Activated naive CD4-positive, alpha-beta T cell (primary cell): ENCODE measurements around the gene CALHM6.

Source experiments
- DNase-seq, 4 experiments: peaks; one replicate each; lab custom pipeline; 2025; lab: John Stamatoyannopoulos, UW

Gene CALHM6

DNA sequence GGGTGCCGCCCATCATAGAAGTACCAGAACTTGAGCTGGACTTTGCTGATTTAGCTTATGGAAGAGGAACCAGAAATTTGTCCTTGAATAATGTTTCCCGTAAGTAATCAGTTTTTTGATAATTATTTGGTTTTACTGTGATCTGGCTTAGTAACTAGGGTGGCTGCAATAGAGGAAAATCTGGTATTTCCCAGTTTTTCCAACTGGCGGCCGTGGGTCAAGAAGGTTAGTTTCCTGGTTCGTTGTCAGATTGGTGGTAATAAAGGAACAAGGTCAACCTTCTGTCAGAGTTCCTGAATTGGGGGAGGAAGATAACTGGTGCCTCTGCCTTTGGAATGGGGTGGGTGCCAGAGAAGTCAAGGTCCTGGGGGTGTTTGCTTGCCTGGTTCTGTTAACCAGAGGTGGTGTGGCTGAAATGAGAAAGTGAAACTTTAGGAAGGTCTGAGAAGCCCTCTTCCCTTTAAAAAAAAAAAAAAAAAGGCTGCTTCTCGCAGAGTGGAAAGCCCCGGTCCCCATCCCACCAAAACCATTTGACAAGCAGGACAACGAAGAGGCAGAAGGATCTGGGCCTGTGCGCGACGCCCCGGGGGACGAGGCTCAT is at the start of gene CALHM6:
Gene CALHM6, plus strand, starts transcription at position 45 of the 601 bp plus-strand sequence. Its CDS starts 555 bp downstream, at position 600.
- no peak for DNase-seq

DNA sequence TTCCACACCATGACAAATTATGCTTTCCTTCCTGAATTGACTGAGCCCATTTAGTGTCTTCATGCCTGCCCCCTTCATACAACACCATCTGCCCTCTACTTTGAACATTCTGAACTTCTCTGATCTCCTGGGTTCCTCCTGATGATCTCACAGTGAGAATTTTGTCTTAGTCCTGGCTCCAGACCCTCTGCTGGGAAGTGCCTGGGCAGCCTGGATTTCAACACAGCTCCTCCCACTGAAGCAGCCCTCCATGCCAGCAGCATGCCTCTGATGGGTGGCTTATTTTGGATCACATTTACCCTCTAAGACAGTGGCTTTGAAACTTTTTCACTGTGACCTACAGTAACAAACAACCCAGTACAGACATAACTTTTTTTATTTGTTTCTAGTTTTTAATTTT is 48.9 kb upstream of the CALHM6 start:
- DNase-seq, result no peak

DNA sequence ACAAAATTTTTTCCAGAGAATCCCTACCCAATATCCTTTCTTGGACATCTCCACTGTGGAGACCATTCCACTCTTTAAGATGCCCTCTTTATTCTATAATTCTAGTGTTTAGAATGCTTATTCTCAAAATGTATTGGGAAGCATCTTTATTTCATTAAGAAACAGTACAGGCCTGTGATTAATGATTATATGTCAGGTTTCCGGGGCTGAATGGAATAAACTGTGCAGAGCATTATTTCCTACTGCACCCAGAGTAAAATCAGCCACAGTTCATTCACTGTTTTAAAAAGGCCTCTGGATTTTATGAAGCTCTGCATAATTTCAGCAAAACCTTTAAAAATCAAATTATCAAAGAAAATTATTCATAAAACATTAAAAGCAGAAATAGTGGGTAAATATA is 47.8 kb upstream of the CALHM6 start:
- no peak for DNase-seq

DNA sequence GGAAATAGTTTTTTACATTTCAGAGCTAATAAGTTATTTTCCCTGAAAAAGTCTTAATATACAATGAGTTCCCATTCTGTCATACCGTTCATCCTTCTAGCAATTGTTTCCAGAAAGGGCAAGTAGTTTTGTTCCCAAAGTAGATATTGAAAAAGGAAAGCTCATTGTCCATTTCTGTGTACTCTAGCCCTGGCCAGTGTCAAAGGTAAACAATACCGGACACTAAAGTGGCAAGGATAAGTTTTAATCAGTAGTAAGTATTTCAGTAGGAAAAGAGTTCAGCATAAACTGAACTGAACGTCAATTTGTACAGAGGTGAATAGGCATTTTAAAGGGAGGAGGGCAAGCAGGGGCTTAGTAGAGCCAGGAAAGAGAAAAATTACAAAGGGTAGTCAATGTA is 43.5 kb upstream of the CALHM6 start:
- DNase-seq, result no peak

DNA sequence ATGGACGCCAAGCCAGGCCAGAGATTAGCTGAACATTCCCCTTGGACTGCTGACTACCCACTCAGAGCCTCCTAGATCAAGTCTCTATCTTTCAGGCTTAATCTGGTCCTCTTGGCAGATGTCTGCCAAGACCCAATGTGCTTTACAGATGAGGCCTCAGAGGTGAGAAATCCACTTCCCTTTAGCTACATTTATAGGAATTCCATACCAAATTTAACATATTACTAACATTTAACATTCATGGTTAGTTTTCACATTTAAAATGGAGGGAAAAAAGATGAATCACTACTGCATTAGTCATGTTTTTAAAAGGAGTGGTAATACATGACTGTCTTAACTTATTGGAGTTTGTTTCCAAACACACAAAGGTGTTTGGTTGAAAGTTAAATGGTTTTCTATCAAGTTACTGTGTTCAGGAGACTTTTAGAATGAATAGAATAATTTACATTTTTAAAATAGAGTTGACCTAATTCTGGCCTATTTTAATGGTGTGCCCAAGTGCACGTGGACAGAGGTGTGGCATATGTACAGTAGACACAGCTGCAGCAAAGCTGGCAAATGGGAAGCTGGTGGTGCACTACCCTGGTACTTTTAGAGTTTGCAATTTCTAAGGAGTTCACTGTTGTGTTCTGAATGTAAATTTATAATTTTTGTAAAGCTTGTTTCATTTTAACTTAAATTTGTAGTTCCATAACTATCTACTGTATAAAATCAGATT is 41.9 kb upstream of the CALHM6 start:
- DNase-seq, result no peak

DNA sequence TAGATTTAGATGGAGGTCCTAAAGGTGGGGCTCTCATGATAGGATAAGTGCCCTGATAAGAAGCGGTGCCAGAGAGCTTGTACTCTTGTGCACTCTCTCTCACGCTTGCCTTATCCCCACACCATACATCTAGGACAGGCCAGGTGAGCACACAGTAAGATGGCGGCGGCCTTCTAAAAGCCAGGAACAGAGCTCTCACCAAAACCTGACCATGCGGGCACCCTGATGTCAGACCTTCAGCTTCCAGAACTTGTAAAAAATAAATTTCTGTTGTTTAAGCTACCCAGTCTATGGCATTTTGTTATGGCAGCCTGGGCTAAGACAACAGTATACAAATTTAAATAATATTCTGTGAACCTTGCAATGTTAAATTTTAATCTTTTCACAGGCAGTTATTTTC is 40.8 kb upstream of the CALHM6 start:
- DNase-seq, result no peak

DNA sequence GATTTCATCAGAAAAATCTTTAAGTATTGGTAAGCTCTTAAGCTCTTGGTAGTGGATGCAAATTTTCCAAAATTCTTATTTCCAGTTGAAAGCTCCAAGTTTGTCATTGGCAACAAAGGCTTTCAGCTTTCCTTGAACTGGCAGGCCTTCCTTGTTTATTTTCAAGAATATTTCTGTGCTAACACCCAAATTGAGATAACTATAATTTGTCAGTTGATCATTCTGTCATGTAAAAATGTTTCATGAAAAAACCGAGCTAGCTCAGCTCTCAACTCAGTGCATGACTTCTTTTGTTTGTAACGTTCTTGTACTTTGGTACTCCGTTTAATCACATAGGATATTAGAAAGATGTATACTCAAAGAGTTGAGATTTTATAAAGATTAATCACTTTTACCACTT is 38.9 kb upstream of the CALHM6 start:
- DNase-seq, result no peak

DNA sequence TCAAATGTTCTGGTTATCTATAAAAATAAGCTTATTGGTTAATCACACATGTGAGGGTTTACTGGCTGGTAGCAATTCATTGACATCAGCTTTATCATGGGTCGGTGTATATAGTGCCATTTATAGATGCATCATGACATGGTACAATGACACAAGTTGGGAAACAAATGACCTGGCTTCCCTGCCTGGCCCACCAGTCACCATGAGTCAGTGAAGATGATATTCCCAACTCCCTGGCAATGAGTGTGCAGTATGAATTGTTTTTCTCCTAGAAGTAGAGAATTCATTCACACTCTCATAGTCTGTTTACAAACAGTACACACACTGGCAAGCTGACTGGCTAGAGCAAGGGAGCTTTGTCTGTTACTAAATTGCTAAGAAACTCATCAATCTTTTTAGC is 37.2 kb upstream of the CALHM6 start:
- no peak for DNase-seq

DNA sequence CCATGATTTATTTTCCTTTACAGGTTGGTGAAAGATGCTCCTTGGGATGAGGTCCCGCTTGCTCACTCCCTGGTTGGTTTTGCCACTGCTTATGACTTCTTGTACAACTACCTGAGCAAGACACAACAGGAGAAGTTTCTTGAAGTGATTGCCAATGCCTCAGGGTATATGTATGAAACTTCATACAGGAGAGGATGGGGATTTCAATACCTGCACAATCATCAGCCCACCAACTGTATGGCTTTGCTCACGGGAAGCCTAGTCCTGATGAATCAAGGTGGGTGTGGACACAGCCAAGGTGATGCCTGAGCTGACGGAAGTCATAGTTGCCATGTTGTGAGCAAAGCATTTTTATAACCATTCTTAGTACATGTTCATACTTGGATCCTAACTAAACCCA is 34.6 kb upstream of the CALHM6 start:
- DNase-seq, result no peak

DNA sequence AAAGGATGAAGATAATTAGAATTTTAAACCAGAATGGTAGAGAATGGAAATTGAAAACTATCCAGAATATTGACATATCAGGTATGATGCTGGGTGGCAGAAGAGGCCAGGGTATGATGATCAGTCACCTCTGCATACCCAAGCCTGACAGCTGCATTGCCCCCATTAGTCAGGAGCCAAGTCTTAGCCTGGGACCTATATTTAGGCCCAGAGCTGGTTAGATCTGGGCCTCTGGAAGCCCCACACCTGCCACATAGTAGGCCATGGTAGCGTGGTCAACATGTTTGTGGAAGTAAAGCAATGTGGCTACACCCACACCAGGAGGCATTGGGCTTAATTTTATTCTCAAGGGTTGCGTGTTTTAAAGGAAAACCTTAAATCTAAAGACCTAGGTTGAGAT is 32.1 kb upstream of the CALHM6 start:
- DNase-seq, result no peak

DNA sequence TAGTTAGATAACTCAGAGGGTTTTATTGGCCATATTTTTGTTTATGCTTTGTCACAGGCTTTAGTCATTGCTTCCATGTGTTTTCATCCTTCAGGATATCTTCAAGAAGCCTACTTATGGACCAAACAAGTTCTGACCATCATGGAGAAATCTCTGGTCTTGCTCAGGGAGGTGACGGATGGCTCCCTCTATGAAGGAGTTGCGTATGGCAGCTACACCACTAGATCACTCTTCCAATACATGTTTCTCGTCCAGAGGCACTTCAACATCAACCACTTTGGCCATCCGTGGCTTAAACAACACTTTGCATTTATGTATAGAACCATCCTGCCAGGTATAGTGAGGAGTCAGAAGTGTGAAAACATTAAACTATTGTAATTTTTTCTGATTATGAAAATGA is 30.3 kb upstream of the CALHM6 start:
- DNase-seq, result no peak

DNA sequence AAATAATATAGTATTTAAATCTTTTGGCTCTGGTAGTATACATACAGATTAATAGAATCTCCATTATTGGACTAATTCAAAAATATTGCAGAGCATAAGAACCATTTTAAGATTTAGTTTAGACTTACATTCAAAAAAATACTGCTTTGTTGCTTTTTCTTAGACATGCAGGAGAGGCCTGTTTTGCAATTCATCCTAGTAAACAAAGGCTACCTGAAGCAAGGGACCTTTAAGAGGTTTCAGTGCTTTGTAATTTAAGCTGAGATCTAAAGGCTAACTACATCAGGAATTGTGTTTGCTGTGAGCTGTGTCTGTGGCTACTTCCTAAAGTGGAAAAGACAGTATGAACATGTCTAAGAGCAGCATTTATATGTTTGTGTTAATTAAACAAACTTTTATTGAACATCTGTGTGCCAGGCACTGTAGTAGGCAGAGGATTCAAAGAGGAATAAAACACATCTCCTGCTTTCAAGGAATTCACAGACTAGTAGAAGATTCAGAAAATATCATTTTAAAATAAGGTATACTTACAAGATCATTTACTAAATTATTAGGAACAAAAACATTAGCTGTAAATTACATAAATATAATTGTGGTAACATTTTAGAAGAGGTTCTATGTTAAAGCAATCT is 29.1 kb upstream of the CALHM6 start:
- no peak for DNase-seq

DNA sequence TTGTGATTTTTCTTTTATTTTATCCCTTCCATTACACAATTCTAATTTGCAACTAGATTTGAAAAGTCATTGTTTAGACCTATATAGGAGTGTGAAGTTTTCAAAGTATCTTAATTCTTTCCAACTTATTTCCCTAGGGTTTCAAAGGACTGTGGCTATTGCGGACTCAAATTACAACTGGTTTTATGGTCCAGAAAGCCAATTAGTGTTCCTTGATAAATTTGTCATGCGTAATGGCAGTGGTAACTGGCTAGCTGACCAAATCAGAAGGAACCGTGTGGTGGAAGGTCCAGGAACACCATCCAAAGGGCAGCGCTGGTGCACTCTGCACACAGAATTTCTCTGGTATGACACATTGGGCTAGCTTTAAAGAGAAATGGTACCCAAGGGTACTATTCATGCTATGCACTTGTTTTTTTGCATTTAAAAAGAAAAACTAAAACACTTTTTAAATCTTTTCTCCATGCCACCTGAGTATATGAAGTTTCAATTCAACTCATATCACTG is 27.9 kb upstream of the CALHM6 start:
- no peak for DNase-seq

DNA sequence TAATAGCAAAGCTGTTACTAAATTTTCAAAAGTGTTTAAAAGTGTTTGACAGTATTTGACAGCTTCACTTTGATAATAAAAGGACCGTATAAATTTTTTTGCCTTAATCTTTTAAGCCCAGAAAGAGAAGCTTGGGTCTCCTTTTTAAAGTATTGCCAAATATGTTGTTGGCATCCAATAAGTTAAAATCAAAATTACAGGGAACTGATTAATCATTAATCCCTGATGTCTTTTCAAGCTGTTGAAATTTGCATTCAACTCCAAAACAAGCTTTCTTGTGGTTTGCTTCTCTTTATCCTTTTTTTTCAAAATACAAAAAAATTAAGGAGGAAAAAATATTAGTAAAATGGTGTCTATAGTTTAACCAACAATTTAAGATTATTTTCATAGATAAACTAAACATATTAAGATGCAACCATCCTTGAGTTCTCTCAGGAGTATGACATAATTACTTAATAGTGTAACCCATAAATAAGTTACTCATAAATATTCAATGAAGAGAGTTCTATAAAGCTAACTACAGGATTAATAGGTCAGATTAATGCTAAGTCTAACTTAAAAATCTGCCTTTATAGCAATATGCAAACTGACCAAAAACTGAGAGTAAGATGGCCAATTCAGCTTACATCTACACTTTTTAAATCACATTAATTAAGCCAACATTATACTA is 27.0 kb upstream of the CALHM6 start:
- DNase-seq, result no peak

DNA sequence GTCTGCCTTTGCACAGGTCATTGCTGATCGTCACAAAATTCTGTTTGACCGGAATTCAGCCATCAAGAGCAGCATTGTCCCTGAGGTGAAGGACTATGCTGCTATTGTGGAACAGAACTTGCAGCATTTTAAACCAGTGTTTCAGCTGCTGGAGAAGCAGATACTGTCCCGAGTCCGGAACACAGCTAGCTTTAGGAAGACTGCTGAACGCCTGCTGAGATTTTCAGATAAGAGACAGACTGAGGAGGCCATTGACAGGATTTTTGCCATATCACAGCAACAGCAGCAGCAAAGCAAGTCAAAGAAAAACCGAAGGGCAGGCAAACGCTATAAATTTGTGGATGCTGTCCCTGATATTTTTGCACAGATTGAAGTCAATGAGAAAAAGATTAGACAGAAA is 24.6 kb upstream of the CALHM6 start:
- no peak for DNase-seq

DNA sequence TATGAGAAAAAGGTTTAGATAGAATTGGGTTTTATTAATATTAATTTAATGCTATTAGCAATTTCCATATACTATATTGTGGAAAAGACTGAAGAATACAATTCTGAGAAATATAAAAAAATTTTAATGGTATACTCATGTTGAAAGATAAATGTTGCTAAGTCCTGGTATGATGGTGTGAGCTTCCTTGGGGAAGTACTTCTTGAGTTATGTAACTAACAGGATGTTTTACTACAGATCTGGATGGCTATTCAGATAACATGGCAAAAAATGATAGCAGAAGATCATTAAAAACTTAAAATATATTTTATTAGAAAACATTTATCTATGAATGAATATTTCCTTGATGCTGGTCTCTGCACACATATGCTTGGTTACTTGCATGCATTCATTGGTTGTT is 23.5 kb upstream of the CALHM6 start:
- DNase-seq, result no peak

DNA sequence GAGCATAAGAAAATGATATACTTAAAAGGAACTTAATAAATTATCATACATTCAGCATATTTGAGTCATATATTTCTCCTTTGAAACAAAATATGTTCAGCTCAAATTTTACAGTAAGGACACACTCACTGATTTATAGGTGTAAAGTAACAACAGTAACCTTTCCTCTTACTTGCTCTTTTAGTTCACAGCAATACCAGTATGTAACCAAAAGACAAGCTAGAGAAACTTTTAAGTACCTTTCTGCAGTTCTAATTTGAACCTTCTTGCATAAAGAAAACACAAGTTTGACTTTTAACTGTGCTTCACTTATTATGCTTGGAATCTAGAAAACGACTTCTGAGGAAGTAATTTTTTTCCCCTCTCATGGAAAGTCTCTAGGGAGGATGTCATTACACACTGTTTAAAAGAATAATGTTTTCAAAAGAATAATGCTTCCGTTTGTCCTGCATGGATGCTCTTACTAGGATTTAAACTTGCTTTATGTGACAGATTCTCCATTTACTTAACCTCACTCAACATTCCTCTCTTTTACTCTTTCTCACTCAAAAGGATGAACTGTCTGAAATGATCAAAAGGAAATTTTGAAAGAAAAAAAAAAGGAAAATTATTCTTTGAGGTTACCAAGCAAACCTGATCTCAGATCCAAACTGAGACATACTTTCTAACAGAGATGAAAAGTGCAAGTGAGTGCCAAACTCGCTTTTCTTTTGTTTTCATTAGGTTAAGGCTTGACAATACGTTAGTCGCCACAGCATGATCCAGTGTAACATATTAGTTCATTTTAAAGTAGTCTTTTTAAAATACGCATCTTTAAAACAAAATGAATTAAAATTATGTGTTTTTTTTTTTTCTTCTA is 22.4 kb upstream of the CALHM6 start:
- no peak for DNase-seq

DNA sequence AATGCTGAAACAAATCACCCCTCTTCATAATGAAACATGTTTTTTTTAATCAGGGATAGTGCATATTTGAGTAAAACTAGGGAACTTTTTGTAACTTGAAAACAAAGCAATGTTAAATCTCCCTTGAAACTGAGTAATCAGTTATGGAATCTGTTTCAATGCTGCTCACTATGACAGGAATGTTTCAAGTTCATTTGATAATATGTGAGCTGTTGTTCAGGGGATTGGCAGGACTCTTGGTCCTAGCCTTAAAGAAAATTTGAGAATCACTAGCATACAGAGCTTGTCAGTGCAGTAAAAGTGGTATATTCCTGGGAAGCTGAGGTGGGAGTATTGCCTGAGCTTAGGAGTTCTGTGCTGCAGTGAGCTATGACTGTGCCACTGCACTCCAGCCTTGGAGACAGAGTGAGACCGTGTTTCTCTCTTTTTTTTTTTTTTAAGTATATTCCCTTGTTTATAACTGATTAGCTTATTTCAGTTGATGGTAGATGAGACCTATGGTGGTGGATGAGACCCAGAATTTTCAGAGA is 21.6 kb upstream of the CALHM6 start:
- DNase-seq, result no peak

DNA sequence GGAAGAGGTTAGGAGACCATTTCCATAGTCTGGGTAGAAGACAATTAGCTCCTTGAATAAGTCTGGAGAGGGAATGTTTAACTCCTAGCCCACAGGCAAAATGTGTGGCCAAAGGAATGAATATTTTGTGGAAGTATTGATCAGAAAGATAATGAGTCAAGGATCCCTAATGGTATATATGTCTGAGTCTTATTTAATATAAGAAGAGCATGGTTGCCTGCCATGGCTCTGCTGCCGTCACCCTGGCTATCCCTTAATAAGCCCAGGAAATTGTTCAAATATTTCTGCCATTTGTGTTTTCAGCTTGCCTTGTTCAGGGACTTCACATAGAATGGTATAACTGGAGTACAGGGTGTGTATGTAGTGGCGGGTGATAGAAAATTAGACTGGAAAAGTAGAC is 18.1 kb upstream of the CALHM6 start:
- DNase-seq, result no peak

DNA sequence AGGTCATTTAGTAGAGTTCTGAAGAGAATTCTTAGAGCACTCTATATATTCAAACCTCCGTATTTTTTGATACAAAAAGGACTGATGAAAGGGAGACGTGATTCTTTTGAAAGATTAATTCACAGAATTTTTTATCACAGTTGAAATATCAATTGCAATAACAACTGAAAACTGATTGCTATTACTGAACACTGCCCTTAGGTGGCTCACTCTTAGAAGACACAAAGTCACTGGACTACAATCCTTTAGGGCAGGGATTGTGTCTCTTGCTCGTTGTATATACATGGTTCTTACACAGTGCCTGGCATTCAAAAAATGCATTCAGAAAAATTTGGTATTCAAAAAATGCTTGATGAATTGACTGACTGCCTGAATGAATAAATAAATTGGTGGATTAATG is 17.1 kb upstream of the CALHM6 start:
- DNase-seq, result no peak

DNA sequence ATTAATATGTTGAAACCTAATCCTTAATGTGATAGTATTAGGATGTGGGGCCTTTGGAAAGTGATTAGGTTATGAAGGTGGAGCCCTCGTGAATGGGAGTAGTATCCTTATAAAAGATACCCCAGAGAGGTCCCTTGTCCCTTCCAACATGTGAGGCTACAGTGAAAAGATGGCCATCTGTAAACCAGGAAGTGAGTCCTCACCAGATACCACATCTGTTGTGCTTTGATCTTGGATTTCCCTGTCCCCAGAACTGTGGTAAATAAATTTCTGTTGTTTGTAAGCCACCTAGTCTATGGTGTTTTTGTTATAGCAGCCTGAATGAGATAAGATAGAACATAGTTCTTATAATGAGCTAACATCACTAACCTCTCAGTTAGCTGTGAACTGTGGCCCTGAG is 16.6 kb upstream of the CALHM6 start:
- no peak for DNase-seq

DNA sequence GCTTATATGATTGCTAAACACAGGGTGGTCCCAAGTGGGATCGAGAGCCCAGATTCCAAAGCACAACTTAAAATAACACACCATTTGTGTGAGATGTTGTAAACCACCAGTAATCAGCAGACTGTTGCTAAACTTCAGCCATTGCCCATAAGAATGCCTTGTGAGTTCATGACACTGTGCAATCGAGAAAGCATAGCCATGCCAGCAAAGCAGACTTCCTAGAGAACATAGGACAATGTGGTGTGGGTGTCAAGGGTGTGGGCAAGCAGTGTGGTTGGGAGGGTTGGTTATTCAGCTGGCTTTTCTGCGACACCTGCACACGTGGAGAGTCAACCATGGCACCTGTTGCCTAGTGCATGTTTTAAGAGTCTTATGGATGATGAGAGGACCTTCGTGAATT is 16.1 kb upstream of the CALHM6 start:
- DNase-seq, result no peak
